Right lobe of liver (tissue), 6 donors: Measurements from ENCODE around the gene BANK1. TPM values are rescaled to one million over a fixed set of nuclear protein-coding genes. Genes with fewer than 3 reads are reported as not detected.

ENCODE experiments used
- ATAC-seq, 4 donors: fragments of 200-7000 bp; cut with Tn5 transposase; one replicate each; pipeline ENCODE4 v1.9.1; 2020; ENCODE audit warnings: mild to moderate bottlenecking in 4 of 4, moderate library complexity in 4 of 4
- DNase-seq, 3 donors: peaks; one replicate each; pipeline ENCODE4 v3.0.0-alpha.2; 2020
- H3K27ac ChIP-seq, 3 donors: fragments of 200-600 bp; one replicate each; pipeline ENCODE4 v1.8.0; 2022
- H3K27me3 ChIP-seq, 2 donors: fragments of 200-600 bp; one replicate each; pipeline ENCODE4 v1.8.0; 2022
- H3K36me3 ChIP-seq, 4 donors: fragments of 200-600 bp; sonication (generic) in 1 of 4; one replicate each; pipeline versions ENCODE4 v1.5.1 to v1.8.0; 2017 to 2022; ENCODE audit warnings: control low read depth in 1 of 4
- H3K4me1 ChIP-seq, 4 donors: fragments of 200-600 bp; sonication (generic) in 1 of 4; one replicate each; pipeline versions ENCODE4 v1.5.1 to v1.8.0; 2017 to 2022; ENCODE audit warnings: control low read depth in 1 of 4
- H3K4me3 ChIP-seq, 3 donors: fragments of 200-600 bp; one replicate each; pipeline ENCODE4 v1.8.0; 2022
- H3K9me3 ChIP-seq, 4 donors: fragments of 200-600 bp; sonication (generic) in 1 of 4; one replicate each; pipeline versions ENCODE4 v1.5.1 to v1.8.0; 2017 to 2022; ENCODE audit warnings: control low read depth in 1 of 4
- CTCF ChIP-seq, 4 donors: fragments of 200-600 bp in 3 of 4; fragments of 450-650 bp in 1 of 4; IDR thresholded peaks; one replicate each; pipeline versions ENCODE4 v1.5.1 to v1.8.0; 2016 to 2022; ENCODE audit warnings: antibody characterized with exemption in 4 of 4, mild to moderate bottlenecking in 2 of 4
- POLR2A ChIP-seq: fragments of 450-650 bp; IDR thresholded peaks from one replicate; pipeline ENCODE4 v1.6.1; 2017; ENCODE audit warnings: antibody characterized with exemption, mild to moderate bottlenecking
- WGBS: methylation state at CpG from one replicate; pipeline ENCODE4 v1.1.6; 2018; ENCODE audit warnings: low coverage, low lambda C conversion rate; ENCODE audit not compliant: insufficient coverage; ENCODE audit errors: missing lambda C conversion rate; 5-methylcytosine and 5-hydroxymethylcytosine counted together
- intact Hi-C, 2 donors: fragments of 100-400 bp; cut with DNase I; formaldehyde crosslinking; loops; one replicate each; pipeline versions ENCODE4 v1.11.2 to v1.14.1; 2022
- total RNA-seq, 6 experiments: library from RNA; depleted of rRNA in 2 of 6; stranded (reverse); fragments of >200 nt in 2 of 6; fragmentation: NEBNext Ultra II Directional in 3 of 6; extraction: Animal tissue kit (Norgen Biotek cat#: 25700) in 3 of 6; gene quantifications; one replicate each; pipeline versions ENCODE4 v1.1.0 to v1.2.4, GENCODE V29; 2016 to 2023
- donor health status: DM: no; HTN: yes; CAD: no.
- donor health status: DM: no; HTN: no; CAD: no.
- donor health status: DM: no; HTN: no; CAD: no.
- donor health status: DM: no; HTN: yes; CAD: no.
- donor health status: DM: no; HTN: yes; CAD: no.

BANK1 gene
- total RNA-seq, 6 experiments from 2014 or later, result 0.06 to 0.84 (median 0.27) TPM; not detected in 2

DNA sequence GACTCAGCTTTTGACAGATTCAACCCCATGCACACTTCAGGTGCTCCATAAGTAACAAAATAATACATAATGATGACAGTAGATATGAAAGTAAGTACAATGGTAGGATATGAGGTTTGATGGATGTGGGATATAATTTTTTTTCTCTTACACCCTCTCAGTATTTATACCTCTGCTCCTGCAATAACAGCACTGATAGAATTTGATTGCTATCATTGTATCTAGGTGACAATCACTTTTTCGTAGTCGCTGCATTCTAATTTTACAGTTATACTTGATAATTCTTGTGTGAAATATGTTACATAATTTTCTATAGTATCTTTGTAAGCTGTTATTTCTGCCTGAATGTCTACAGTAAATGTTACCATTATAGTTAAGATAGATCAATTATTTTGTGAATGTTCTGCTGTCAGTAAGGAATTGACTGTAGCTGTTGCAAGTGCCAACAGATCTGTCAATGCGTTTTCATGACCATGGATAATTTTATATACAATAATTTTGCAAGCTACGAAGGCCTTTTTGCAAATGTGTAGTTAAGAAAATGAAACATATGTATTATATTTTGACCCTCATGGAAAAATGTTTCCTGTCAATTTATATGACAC is 128.9 kb downstream of the BANK1 start:
- ATAC-seq (no peak), DNase-seq (no peak)
- Histone ChIP-seq H3K27me3 (no peaks in the 10 kb centered on the region), H3K36me3 (no peaks in the 10 kb centered on the region), H3K27ac (no peak overlapping the region), H3K9me3 (no peaks in the 10 kb centered on the region), H3K4me1 (no peaks in the 10 kb centered on the region), H3K4me3 (no peak overlapping the region)
- WGBS, result 56% methylated on average over 4 of the region's 4 CpGs
- TF ChIP-seq CTCF (IDR thresholded peaks at IDR 0.05), result no peak
- no peak for TF ChIP-seq POLR2A
- intact Hi-C loops, result no loop called here

- no peak for ATAC-seq
- Histone ChIP-seq H3K27me3 (no peaks in the 10 kb centered on the region), H3K27ac (no peak overlapping the region), H3K9me3 (no peaks in the 10 kb centered on the region), H3K4me1 (no peaks in the 10 kb centered on the region), H3K36me3 (no peaks in the 10 kb centered on the region), H3K4me3 (no peak overlapping the region)
- 19% methylated on average over 3 of the region's 3 CpGs for WGBS
- DNase-seq, result no peak
- TF ChIP-seq POLR2A (no peak), CTCF (IDR thresholded peaks at IDR 0.05) (no peak)
- intact Hi-C loops, result no loop called here
These were observed 130.8 kb downstream of the BANK1 start for GRCh38 chr4:101921370-101921769.

GRCh38 chr4:101931619-101932018 is 141.1 kb downstream of the BANK1 start:
- 58% methylated on average over 1 of the region's 1 CpG for WGBS

DNA sequence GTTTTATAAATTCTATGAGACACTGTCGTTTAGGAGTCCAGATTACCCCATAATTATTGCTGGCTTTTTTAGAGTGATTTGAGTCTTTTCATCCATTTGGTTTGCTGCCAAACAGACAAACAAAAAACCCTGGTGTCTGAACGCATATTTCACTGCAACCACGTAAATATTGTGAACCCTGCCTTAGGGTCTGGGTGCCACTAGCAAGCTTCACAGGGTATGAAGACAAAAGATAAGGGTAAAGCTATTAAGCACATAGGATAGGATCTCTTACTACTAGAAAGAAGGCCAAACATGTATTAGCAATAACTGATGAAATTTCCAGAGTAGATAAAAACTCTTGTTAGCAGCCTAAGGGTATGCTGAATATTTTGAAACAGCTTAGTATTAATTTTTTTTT is 143.3 kb downstream of the BANK1 start:
- WGBS, result 46% methylated on average over 3 of the region's 3 CpGs
- Histone ChIP-seq H3K9me3 (no peaks in the 10 kb centered on the region), H3K27ac (no peak overlapping the region), H3K4me1 (no peaks in the 10 kb centered on the region), H3K27me3 (no peaks in the 10 kb centered on the region), H3K4me3 (no peak overlapping the region), H3K36me3 (no peaks in the 10 kb centered on the region)
- no peak for DNase-seq
- TF ChIP-seq POLR2A, result no peak
- no peak for TF ChIP-seq CTCF (IDR thresholded peaks at IDR 0.05)
- intact Hi-C loops, result no loop called here
- no peak for ATAC-seq

More at GRCh38 chr4:101931619-101932018, 141.1 kb downstream of the BANK1 start:
- intact Hi-C loops, result no loop called here
- no peaks in the 10 kb centered on the region for H3K4me1 ChIP-seq
- no peak for TF ChIP-seq POLR2A
- TF ChIP-seq CTCF (IDR thresholded peaks at IDR 0.05), result no peak
- no peak overlapping the region for H3K4me3 ChIP-seq
- H3K27me3 ChIP-seq, result no peaks in the 10 kb centered on the region
- H3K36me3 ChIP-seq, result no peaks in the 10 kb centered on the region
- H3K9me3 ChIP-seq, result no peaks in the 10 kb centered on the region
- DNase-seq, result no peak
- ATAC-seq, result no peak
- H3K27ac ChIP-seq, result no peak overlapping the region

GRCh38 chr4:101938836-101939235 is 148.3 kb downstream of the BANK1 start:
- ATAC-seq, result no peak
- TF ChIP-seq POLR2A (no peak), CTCF (IDR thresholded peaks at IDR 0.05) (no peak)
- no peaks in the 10 kb centered on the region for H3K9me3 ChIP-seq
- no peak overlapping the region for H3K27ac ChIP-seq
- no peak overlapping the region for H3K4me3 ChIP-seq
- 53% methylated on average over 2 of the region's 2 CpGs for WGBS
- H3K4me1 ChIP-seq, result no peaks in the 10 kb centered on the region
- H3K27me3 ChIP-seq, result no peaks in the 10 kb centered on the region
- no peaks in the 10 kb centered on the region for H3K36me3 ChIP-seq
- intact Hi-C loops, result no loop called here
- DNase-seq, result no peak
